ENCODE measurements around the gene HAND2. TPM values are rescaled to one million over a fixed set of nuclear protein-coding genes. Genes with fewer than 3 reads are reported as not detected.

HAND2 gene
- total RNA-seq (not detected), total RNA-seq (0 reads per million in 2 donors)

- H3K36me3 Mint-ChIP-seq (ENCODE audit: low read depth) = peaks cover 3% of the 10 kb centered on the region
- ATAC-seq (no peak), DNase-seq (no peak)
- H3K4me3 Mint-ChIP-seq = peak within 1 kb of the TSS; percentile 80
- H3K9me3 ChIP-seq (ENCODE audit: control insufficient read depth, low read length, poor library complexity, severe bottlenecking) = peaks cover 4% of the 10 kb centered on the region
- peaks cover 15% of the 10 kb centered on the region for H3K4me1 Mint-ChIP-seq
- peak within 1 kb of the TSS; percentile 27 for H3K27ac Mint-ChIP-seq
- H3K27me3 Mint-ChIP-seq = peaks cover 86% of the 10 kb centered on the region
Observed at GRCh38 chr4:173529477-173530325, at the start of gene HAND2. HAND2 (minus strand) TSS chr4:173530229; CDS start chr4:173529289, 940 bp downstream.

- H3K27me3 Mint-ChIP-seq = peaks cover 54% of the 10 kb centered on the region
- H3K36me3 Mint-ChIP-seq (ENCODE audit: low read depth) = no peaks in the 10 kb centered on the region
- no peaks in the 10 kb centered on the region for H3K4me1 Mint-ChIP-seq
- no peak for ATAC-seq
- H3K9me3 ChIP-seq (ENCODE audit: control insufficient read depth, low read length, poor library complexity, severe bottlenecking) = no peaks in the 10 kb centered on the region
- H3K27ac Mint-ChIP-seq = no peak overlapping the region
- no peak overlapping the region for H3K4me3 Mint-ChIP-seq
- no peak for DNase-seq
Observed at GRCh38 chr4:173578956-173579355, 48.9 kb upstream of the HAND2 start.

GRCh38 chr4:173577963-173578362 is 47.9 kb upstream of the HAND2 start:
- peaks cover 64% of the 10 kb centered on the region for H3K27me3 Mint-ChIP-seq
- no peaks in the 10 kb centered on the region for H3K36me3 Mint-ChIP-seq (ENCODE audit: low read depth)
- DNase-seq (no peak), ATAC-seq (no peak)
- H3K4me1 Mint-ChIP-seq = no peaks in the 10 kb centered on the region
- no peak overlapping the region for H3K27ac Mint-ChIP-seq
- no peak overlapping the region for H3K4me3 Mint-ChIP-seq
- H3K9me3 ChIP-seq (ENCODE audit: control insufficient read depth, low read length, poor library complexity, severe bottlenecking) = no peaks in the 10 kb centered on the region

GRCh38 chr4:173575482-173576152 is 45.6 kb upstream of the HAND2 start:
- Mint-ChIP-seq H3K36me3 (ENCODE audit: low read depth) (no peaks in the 10 kb centered on the region), H3K4me1 (no peaks in the 10 kb centered on the region), H3K4me3 (no peak overlapping the region), H3K27ac (no peak overlapping the region), H3K27me3 (peaks cover 59% of the 10 kb centered on the region)
- ATAC-seq (no peak), DNase-seq (no peak)
- no peaks in the 10 kb centered on the region for H3K9me3 ChIP-seq (ENCODE audit: control insufficient read depth, low read length, poor library complexity, severe bottlenecking)

- H3K27me3 Mint-ChIP-seq = peaks cover 66% of the 10 kb centered on the region
- H3K36me3 Mint-ChIP-seq (ENCODE audit: low read depth) = peaks cover 2% of the 10 kb centered on the region
- no peak for ATAC-seq
Observed at GRCh38 chr4:173573725-173574124, 43.7 kb upstream of the HAND2 start.

GRCh38 chr4:173573286-173573685 is 43.3 kb upstream of the HAND2 start:
- no peak for ATAC-seq
- peaks cover 64% of the 10 kb centered on the region for H3K27me3 Mint-ChIP-seq
- no peak for DNase-seq
- no peaks in the 10 kb centered on the region for H3K9me3 ChIP-seq (ENCODE audit: control insufficient read depth, low read length, poor library complexity, severe bottlenecking)
- no peak overlapping the region for H3K4me3 Mint-ChIP-seq
- no peaks in the 10 kb centered on the region for H3K4me1 Mint-ChIP-seq
- peaks cover 2% of the 10 kb centered on the region for H3K36me3 Mint-ChIP-seq (ENCODE audit: low read depth)
- no peak overlapping the region for H3K27ac Mint-ChIP-seq

More at GRCh38 chr4:173573725-173574124, 43.7 kb upstream of the HAND2 start:
- H3K4me3 Mint-ChIP-seq = no peak overlapping the region
- no peaks in the 10 kb centered on the region for H3K9me3 ChIP-seq (ENCODE audit: control insufficient read depth, low read length, poor library complexity, severe bottlenecking)
- no peak for DNase-seq
- no peak overlapping the region for H3K27ac Mint-ChIP-seq
- H3K4me1 Mint-ChIP-seq = no peaks in the 10 kb centered on the region

- Mint-ChIP-seq H3K36me3 (ENCODE audit: low read depth) (peaks cover 2% of the 10 kb centered on the region), H3K27ac (no peak overlapping the region), H3K27me3 (peaks cover 62% of the 10 kb centered on the region), H3K4me3 (no peak overlapping the region), H3K4me1 (no peaks in the 10 kb centered on the region)
- DNase-seq (no peak), ATAC-seq (no peak)
- no peaks in the 10 kb centered on the region for H3K9me3 ChIP-seq (ENCODE audit: control insufficient read depth, low read length, poor library complexity, severe bottlenecking)
Observed at GRCh38 chr4:173572493-173573129, 42.6 kb upstream of the HAND2 start.

GRCh38 chr4:173571620-173572019 is 41.6 kb upstream of the HAND2 start:
- ATAC-seq = no peak
- Mint-ChIP-seq H3K27me3 (peaks cover 61% of the 10 kb centered on the region), H3K27ac (no peak overlapping the region), H3K4me3 (no peak overlapping the region), H3K4me1 (no peaks in the 10 kb centered on the region), H3K36me3 (ENCODE audit: low read depth) (peaks cover 2% of the 10 kb centered on the region)
- DNase-seq = no peak
- no peaks in the 10 kb centered on the region for H3K9me3 ChIP-seq (ENCODE audit: control insufficient read depth, low read length, poor library complexity, severe bottlenecking)

GRCh38 chr4:173565281-173565680 is 35.3 kb upstream of the HAND2 start:
- Mint-ChIP-seq H3K27ac (no peak overlapping the region), H3K27me3 (peaks cover 36% of the 10 kb centered on the region), H3K36me3 (ENCODE audit: low read depth) (peaks cover 2% of the 10 kb centered on the region), H3K4me1 (no peaks in the 10 kb centered on the region), H3K4me3 (no peak overlapping the region)
- no peak for DNase-seq
- no peak for ATAC-seq
- H3K9me3 ChIP-seq (ENCODE audit: control insufficient read depth, low read length, poor library complexity, severe bottlenecking) = no peaks in the 10 kb centered on the region

- Mint-ChIP-seq H3K4me1 (no peaks in the 10 kb centered on the region), H3K27ac (no peak overlapping the region), H3K4me3 (no peak overlapping the region), H3K36me3 (ENCODE audit: low read depth) (peaks cover 2% of the 10 kb centered on the region), H3K27me3 (peaks cover 34% of the 10 kb centered on the region)
- ATAC-seq = no peak
- no peaks in the 10 kb centered on the region for H3K9me3 ChIP-seq (ENCODE audit: control insufficient read depth, low read length, poor library complexity, severe bottlenecking)
- no peak for DNase-seq
Observed at GRCh38 chr4:173564461-173564860, 34.4 kb upstream of the HAND2 start.

- Mint-ChIP-seq H3K27me3 (peaks cover 53% of the 10 kb centered on the region), H3K4me1 (no peaks in the 10 kb centered on the region), H3K4me3 (no peak overlapping the region), H3K36me3 (ENCODE audit: low read depth) (peaks cover 3% of the 10 kb centered on the region), H3K27ac (no peak overlapping the region)
- ATAC-seq = no peak
- DNase-seq = no peak
- no peaks in the 10 kb centered on the region for H3K9me3 ChIP-seq (ENCODE audit: control insufficient read depth, low read length, poor library complexity, severe bottlenecking)
Observed at GRCh38 chr4:173560896-173561295, 30.9 kb upstream of the HAND2 start.

- DNase-seq (no peak), ATAC-seq (no peak)
- Mint-ChIP-seq H3K36me3 (ENCODE audit: low read depth) (peaks cover 3% of the 10 kb centered on the region), H3K4me1 (no peaks in the 10 kb centered on the region), H3K4me3 (no peak overlapping the region), H3K27ac (no peak overlapping the region), H3K27me3 (peaks cover 44% of the 10 kb centered on the region)
- no peaks in the 10 kb centered on the region for H3K9me3 ChIP-seq (ENCODE audit: control insufficient read depth, low read length, poor library complexity, severe bottlenecking)
Observed at GRCh38 chr4:173556398-173557131, 26.5 kb upstream of the HAND2 start.

- Mint-ChIP-seq H3K4me3 (no peak overlapping the region), H3K27ac (no peak overlapping the region), H3K4me1 (no peaks in the 10 kb centered on the region), H3K27me3 (peaks cover 62% of the 10 kb centered on the region), H3K36me3 (ENCODE audit: low read depth) (no peaks in the 10 kb centered on the region)
- H3K9me3 ChIP-seq (ENCODE audit: control insufficient read depth, low read length, poor library complexity, severe bottlenecking) = no peaks in the 10 kb centered on the region
- no peak for ATAC-seq
- DNase-seq = no peak
Observed at GRCh38 chr4:173547889-173548288, 17.9 kb upstream of the HAND2 start.
